Heart left ventricle (tissue), 13 donors: Measurements from ENCODE around the gene SCFD2.

Source experiments
- POLR2A ChIP-seq, 2 donors: fragments of 450-650 bp; IDR thresholded peaks; one replicate each; pipeline ENCODE4 v1.6.1; 2017; ENCODE audit warnings: antibody characterized with exemption in 2 of 2, mild to moderate bottlenecking in 2 of 2, moderate library complexity in 2 of 2
- TF ChIP-seq, protein P1 (sequence below), 12 donors: fragments of 200-600 bp; sonication (generic) in 4 of 12; IDR thresholded peaks; one replicate each; pipeline versions ENCODE4 v1.5.0 to v1.8.0; 2018 to 2022; ENCODE audit warnings: antibody characterized with exemption in 12 of 12, mild to moderate bottlenecking in 5 of 12
- donor health status: ischemic (EF 13 %, LVEDD 7.1; RV severe dilation, severe dysfunction).
- donor health status: DM: no; HTN: yes; CAD: no.
- donor health status: DM: no; HTN: no; CAD: no.
- donor health status: ischemic (EF 25% LVEDD 6.9; RV normal size, moderate dysfunction).
- donor health status: ischemic (EF 25% LVEDD 5.7; RV mildly dilated, moderate dysfunction).
- donor health status: ischemic (EF 35%, LVEDD 5.7; RV mildly dilated, moderate dysfunction).
- donor health status: nonischemic (EF 11% LVEDD 7.7; RV severe dilation, severe dysfunction).
- donor health status: DM: yes; HTN: yes; CAD: no.
- donor health status: PGD.
- donor health status: ischemic (EF 29% LVEDD 5.4; RV normal size, mild dysfunction).
- donor health status: nonischemic (EF 23%, LVEDD 6.1; RV moderate dilation, normal function).

DNA sequence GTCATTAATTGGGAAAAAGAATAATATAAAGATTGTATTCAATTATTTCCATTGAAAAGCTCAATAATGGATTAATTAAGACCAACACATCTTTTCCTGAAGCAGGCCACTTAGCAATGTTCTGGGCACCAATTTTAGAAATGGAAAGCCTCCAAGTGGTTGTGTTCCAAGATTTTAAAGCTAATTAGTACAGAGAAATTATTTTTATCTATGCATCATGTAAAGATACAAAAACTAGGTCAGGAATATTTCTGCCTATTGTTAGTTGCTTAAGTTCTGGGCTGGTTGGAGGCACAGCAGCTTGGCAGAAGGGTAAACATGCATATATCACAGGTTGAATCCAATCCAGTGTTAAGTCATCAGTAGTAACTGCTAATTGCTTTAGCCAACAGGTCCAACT, 401.9 kb downstream of the SCFD2 start:
- TF ChIP-seq, protein P1, sequence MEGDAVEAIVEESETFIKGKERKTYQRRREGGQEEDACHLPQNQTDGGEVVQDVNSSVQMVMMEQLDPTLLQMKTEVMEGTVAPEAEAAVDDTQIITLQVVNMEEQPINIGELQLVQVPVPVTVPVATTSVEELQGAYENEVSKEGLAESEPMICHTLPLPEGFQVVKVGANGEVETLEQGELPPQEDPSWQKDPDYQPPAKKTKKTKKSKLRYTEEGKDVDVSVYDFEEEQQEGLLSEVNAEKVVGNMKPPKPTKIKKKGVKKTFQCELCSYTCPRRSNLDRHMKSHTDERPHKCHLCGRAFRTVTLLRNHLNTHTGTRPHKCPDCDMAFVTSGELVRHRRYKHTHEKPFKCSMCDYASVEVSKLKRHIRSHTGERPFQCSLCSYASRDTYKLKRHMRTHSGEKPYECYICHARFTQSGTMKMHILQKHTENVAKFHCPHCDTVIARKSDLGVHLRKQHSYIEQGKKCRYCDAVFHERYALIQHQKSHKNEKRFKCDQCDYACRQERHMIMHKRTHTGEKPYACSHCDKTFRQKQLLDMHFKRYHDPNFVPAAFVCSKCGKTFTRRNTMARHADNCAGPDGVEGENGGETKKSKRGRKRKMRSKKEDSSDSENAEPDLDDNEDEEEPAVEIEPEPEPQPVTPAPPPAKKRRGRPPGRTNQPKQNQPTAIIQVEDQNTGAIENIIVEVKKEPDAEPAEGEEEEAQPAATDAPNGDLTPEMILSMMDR (IDR thresholded peaks at IDR 0.05) = no peak
- TF ChIP-seq POLR2A (IDR thresholded peaks at IDR 0.05) = no peak
